CD4-positive, alpha-beta T cell treated with Interleukin-21 for 1 hour (primary cell): ENCODE results near the gene MOK.
"Not testable (repeated sequence)": the region's sequence is repeated elsewhere in the genome, so short reads cannot be mapped to it uniquely, and the experiment has no call there.

Experiments
- DNase-seq: peaks from one replicate; pipeline ENCODE4 v3.0.0-alpha.2; 2020

The MOK gene

DNA sequence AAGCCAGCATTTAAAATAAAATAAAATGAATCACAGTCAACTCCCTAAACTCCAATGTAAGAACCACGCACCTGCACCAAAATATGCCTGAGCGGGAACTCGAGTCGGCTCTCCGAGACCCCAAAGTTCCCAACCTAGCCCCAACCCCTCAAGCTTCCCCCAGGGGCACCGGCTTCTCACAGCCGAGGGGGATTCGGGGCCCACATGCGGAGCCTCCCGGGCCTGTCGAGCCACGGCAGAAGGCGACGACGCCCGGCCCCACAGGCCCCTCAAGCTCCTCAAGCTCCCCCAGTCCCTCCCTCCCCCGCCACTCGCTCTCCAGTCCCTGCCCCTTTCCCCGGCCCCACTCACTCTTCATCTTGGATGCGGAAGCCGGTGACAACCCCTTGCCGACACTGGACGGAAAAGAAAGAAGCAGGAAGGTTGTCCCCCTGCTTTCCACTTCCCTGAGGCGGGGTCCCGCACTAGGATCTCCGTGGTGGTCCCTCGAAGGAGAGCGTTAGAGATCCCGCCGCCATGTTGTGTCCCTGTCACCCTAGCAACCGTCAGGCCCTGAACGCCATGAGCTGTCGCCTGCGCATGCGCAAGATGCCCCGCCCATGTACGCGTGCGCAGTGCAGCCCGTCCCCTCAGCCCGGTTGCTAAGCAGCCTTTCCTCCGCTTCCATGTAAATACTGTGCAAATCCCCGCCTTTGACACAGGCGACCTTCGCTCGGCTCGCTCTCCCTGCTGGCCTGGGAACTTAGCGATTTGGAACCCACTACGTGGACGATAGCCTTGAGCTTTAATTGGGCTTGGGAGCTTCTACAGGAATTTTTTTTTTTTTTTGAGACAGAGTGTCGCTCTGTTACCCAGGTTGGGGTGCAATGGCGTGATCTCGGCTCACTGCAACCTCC lies at the start of gene MOK:
Gene MOK (minus strand): TSS at position 554 of the 896 bp plus-strand sequence. CDS start 196 bp downstream, at position 358.
- peak; percentile 98 for DNase-seq

GRCh38 chr14:102353126-102353619 lies 48.2 kb upstream of the MOK start:
- DNase-seq, result no peak

DNA sequence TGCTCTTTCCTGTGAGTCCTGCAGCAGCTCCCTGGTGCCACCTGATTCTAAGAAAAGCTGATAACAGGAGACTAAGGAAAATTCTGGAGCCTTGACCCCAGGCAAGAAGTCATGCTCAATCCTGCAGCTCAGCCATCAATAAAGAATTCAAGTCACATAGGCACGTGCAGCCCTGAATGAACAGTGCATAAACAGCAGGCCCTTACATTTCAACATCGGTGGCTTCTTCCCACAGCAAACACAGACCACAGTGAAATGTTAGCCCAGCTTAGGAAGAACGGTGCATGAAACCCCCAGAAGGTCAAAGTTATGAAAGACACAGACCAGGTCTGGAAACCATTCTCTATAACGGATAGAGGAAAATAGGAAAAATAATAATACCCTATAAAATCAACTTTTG lies 47.2 kb upstream of the MOK start:
- DNase-seq, result no peak

DNA sequence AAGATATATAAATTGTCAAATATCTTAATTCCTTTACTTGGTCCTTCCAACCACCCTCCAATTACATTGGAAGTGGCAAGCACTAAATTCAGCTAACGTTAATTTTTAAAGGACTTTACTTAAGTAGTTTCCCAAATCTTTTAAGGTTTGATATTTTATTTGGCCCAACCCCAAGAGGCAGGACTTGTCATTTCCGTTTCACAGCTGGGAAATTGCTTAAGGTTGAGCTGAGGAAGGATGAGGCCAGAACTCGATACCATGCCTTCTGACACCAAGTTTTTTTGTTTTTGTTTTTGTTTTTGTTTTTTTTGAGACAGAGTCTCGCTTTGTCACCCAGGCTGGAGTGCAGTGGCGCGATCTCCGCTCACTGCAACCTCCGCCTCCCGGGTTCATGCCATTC lies 46.6 kb upstream of the MOK start:
- DNase-seq, result not testable (repeated sequence)

GRCh38 chr14:102351023-102351422 lies 46.1 kb upstream of the MOK start:
- no peak for DNase-seq

DNA sequence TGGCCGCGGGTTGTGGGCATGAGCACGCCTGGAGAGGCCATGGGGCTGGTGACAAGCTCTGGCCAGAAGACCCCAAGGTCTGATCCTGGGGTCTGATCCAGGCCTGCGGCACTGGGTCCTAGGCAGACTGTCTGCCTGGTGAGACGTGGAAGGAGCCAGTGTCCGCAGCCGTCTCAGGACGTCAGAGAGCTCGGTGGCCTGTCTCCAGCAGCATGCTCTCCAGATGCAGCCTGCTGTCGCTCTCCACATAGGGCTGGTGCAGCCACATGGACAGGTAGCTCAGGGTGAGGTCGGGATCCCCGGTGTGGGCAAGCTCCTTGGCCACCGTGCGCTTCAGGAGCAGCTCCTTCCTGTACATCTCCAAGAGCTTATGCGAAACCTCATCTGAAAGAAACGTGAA lies 43.4 kb upstream of the MOK start:
- no peak for DNase-seq

DNA sequence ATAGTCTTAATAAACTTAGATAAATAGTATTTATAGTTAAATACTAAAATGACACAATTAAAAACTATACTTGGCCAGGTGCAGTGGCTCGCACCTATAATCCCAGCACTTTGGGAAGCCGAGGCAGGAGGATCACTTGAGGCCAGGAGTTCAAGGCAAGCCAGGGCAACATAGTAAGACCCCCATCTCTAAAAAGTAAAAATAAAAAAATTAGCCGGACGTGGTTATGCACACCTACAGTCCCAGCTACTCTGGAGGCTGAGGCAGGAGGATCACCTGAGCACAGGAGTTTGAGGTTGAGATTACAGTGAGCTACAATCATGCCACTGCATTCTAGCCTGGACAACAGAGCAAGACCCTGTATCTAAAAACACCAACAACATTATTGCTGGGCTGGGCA lies 41.7 kb upstream of the MOK start:
- no peak for DNase-seq

DNA sequence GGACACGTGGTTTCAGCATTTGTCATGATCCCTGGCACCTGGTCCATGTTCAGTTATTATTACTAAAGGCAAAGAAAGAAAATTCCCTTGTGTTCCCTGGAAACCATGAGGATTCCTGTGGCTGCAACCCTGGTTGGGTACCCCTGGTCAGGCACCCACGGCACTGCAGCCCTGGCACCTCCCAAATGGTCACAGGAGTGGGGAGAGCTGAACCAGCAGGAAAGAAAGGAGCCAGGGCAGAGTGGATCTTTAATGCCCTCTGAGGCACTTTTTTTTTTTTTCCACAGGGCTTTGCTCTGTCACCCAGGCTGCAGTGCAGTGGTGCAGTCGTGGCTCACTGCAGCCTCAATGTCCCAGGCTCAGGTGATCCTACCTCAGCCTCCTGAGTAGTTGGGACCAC lies 40.3 kb upstream of the MOK start:
- DNase-seq, result no peak

DNA sequence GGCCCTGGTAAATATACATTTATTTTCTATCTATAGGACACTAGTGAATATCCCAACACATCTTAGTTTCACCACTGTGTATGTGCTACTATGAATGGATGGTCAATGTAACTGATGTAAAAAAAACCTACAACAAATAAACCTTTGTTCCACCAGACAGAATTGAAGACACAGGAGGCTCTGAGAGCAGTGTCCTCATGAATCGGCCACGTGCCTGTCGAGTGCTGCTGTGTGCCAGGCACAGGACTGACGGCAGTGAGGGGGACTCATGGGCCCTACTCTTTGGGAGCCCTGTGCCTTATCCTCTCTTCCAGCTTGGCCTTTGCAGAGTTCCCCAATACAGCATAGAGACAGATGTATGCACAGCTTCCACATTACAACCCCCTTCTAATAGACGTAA lies 39.5 kb upstream of the MOK start:
- DNase-seq, result no peak

GRCh38 chr14:102344084-102344483 lies 39.1 kb upstream of the MOK start:
- DNase-seq, result no peak

DNA sequence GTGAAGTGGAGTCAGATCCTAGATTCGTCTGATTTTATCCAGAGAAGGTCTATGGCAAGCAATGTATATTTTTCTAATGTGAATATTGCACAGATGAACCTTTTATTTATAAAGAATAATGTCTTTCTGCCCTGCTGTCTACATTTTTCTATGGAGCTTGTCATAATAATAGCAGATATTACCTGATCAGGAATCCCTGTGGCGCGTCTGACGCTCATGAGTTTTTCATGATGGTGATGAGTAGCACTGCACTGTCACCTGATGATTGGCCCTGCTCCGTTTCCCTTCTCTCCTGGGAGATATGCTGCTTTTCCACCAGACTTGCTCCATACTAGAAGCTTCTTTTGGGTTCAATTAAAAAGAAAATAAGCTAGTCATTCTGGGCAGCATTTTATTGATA lies 37.3 kb upstream of the MOK start:
- DNase-seq, result no peak

- DNase-seq, result no peak
Measured at GRCh38 chr14:102341566-102341965, 36.6 kb upstream of the MOK start.

DNA sequence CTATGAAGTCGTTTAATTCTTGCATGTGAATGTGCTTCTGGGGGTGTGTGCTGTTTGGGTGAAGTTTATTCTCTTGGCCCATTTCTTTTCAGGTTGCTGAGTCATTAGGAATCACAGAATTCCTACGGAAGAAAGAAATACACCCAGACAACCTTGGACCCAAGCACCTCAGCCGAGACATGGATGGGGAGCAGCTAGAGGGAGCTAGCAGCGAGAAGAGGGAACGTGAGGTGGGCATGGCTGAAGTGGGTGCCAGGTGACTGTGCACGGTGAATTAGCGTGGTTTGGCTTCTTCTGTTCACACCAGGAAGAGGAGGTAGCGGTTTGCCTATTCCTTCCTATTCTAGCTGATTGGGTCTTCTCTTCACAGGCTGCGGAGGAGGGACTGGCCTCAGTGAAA lies 33.8 kb upstream of the MOK start:
- DNase-seq, result no peak

GRCh38 chr14:102335163-102335562 lies 30.2 kb upstream of the MOK start:
- no peak for DNase-seq

GRCh38 chr14:102333795-102334705 lies 29.1 kb upstream of the MOK start:
- no peak for DNase-seq

DNA sequence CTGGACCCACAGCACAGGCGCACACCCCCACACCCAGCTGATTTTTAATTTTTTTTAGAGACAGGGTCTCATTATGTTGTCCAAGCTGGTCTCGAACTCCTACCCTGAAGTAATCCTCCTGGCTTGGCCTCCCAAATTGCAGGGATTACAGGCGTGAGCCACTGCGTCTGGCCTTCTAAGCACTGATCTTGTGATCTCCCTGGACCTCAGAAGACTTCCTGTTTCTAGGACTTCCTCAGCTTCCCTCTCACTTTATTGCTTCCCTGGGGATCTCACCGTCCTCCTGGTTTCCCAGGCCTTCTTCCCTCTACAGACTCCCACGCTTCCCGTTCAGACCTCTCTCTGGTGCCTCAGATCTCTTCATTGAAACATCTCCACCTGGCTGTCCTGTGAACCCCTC lies 28.4 kb upstream of the MOK start:
- DNase-seq, result no peak

DNA sequence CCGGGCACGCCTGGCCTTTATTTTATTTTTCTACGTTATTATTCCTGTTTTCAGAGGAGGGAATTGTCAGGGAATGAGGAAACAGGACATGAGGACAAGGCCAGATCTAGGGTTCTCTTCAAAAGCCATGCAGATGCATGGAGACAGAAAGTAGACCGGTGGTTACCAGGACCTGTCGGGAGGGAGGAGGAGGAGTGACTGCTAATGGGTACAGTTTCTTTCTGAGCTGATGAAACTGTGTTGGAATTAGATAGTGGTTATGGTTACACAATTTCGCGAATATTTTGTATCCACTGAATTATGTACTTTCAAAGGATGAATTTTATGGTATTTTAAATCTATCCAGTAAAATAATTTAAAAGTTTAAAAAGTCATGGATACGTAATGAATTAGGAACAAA lies 25.8 kb upstream of the MOK start:
- DNase-seq, result no peak

GRCh38 chr14:102329381-102329780 lies 24.4 kb upstream of the MOK start:
- DNase-seq, result not testable (repeated sequence)

DNA sequence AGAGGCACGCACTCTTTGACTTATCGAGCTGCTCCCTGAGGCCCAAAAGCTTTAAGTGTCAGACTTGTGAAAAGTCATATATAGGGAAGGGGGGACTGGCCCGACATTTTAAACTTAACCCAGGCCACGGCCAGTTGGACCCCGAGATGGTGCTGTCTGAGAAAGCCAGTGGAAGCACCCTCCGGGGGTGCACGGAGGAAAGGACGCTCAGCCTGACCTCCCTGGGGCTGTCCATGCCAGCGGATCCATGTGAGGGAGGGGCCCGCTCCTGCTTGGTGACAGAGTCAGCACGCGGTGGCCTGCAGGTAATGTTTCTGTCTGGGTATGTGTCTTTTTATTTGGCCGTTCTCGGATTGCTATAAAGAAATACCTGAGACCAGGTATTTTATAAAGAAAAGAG lies 21.6 kb upstream of the MOK start:
- no peak for DNase-seq

GRCh38 chr14:102325791-102326345 lies 20.9 kb upstream of the MOK start:
- DNase-seq, result no peak

GRCh38 chr14:102323102-102323501 lies 18.1 kb upstream of the MOK start:
- DNase-seq, result peak; percentile 36

- DNase-seq, result no peak
Measured at GRCh38 chr14:102321456-102322422, 16.8 kb upstream of the MOK start.
